HepG2 (cell line): ENCODE data around the gene USE1. TPM values are rescaled to one million over a fixed set of nuclear protein-coding genes. Genes with fewer than 3 reads are reported as not detected.

Experiments
- BCL6 ChIP-seq: IDR thresholded peaks from 2 replicates; pipeline ENCODE4 v1.6.1; 2016; ENCODE audit warnings: missing genetic modification reagents, missing compliant biosample characterization
- CBX2 ChIP-seq, 2 experiments: fragments of 200-600 bp in 1 of 2; sonication (generic); formaldehyde crosslinking in 1 of 2; IDR thresholded peaks; 2 replicates each; pipeline versions ENCODE4 v1.7.0 to v1.8.1; 2018 to 2022; ENCODE audit warnings: low read depth in 2 of 2, low read length in 1 of 2, mild to moderate bottlenecking in 1 of 2, missing genetic modification reagents in 1 of 2
- GABPB1 ChIP-seq: IDR thresholded peaks from 2 replicates; pipeline ENCODE4 v1.6.1; 2016; ENCODE audit warnings: mild to moderate bottlenecking, missing genetic modification reagents, moderate library complexity, missing compliant biosample characterization
- ZBTB7A ChIP-seq: sonication (generic); formaldehyde crosslinking; IDR thresholded peaks from 2 replicates; pipeline ENCODE4 v1.8.0; 2022; ENCODE audit warnings: mild to moderate bottlenecking, missing genetic modification reagents
- ZNF570 ChIP-seq: sonication (generic); formaldehyde crosslinking; IDR thresholded peaks from 2 replicates; pipeline ENCODE4 v1.4.0; 2020; ENCODE audit warnings: mild to moderate bottlenecking, missing genetic modification reagents, borderline replicate concordance
- ZNF652 ChIP-seq: IDR thresholded peaks from 2 replicates; pipeline ENCODE4 v1.6.1; 2016; ENCODE audit warnings: low read depth, borderline replicate concordance
- ZNF670 ChIP-seq: sonication (generic); formaldehyde crosslinking; IDR thresholded peaks from 2 replicates; pipeline ENCODE4 v1.8.0; 2022; ENCODE audit warnings: mild to moderate bottlenecking, missing genetic modification reagents, borderline replicate concordance
- ZNF672 ChIP-seq: sonication (generic); formaldehyde crosslinking; IDR thresholded peaks from 2 replicates; pipeline ENCODE4 v1.8.1; 2022; ENCODE audit warnings: missing genetic modification reagents
- ZSCAN21 ChIP-seq: sonication (generic); formaldehyde crosslinking; IDR thresholded peaks from 2 replicates; pipeline ENCODE4 v1.8.0; 2022; ENCODE audit warnings: mild to moderate bottlenecking, missing genetic modification reagents, moderate library complexity, borderline replicate concordance
- polyA plus RNA-seq, 8 experiments: library from polyadenylated mRNA; depleted of rRNA in 3 of 8; stranded (reverse) in 7 of 8; unstranded in 1 of 8; fragments of >200 nt; fragmentation: Illumina TruSeq in 4 of 8; extraction: Trizol in 4 of 8; gene quantifications; 2 replicates each; pipeline versions ENCODE4 v1.2.1 to v1.2.3, GENCODE V29; 2011 to 2016; ENCODE audit warnings: low read depth in 4 of 8, missing spikeins in 1 of 8, mixed read lengths in 1 of 8; ENCODE audit not compliant: insufficient read depth in 1 of 8
- total RNA-seq, 5 experiments: library from RNA; depleted of rRNA; stranded (reverse); fragments of >200 nt; fragmentation: Illumina TruSeq; extraction: Trizol; gene quantifications; 2 replicates each; pipeline ENCODE4 v1.2.3, GENCODE V29; 2016; ENCODE audit warnings: low read depth in 1 of 5
- TF ChIP-seq, protein P1 (sequence below): IDR thresholded peaks from 2 replicates; pipeline ENCODE4 v1.6.1; 2016; ENCODE audit warnings: low read depth, missing genetic modification reagents, missing compliant biosample characterization
- TF ChIP-seq, protein P2 (sequence below): sonication (generic); formaldehyde crosslinking; IDR thresholded peaks from 2 replicates; pipeline ENCODE4 v1.5.1; 2020; ENCODE audit warnings: mild to moderate bottlenecking, missing genetic modification reagents, borderline replicate concordance
- TF ChIP-seq, protein P3 (sequence below): sonication (generic); formaldehyde crosslinking; IDR thresholded peaks from 2 replicates; pipeline ENCODE4 v1.5.1; 2020; ENCODE audit warnings: missing genetic modification reagents, mild to moderate bottlenecking, borderline replicate concordance

Gene USE1
- total and polyA plus RNA-seq, 2 of the 13 experiments (the other 11 are each of a cell fraction or from before 2014, with no cell fraction given), result 9.9 to 17.6 TPM

DNA sequence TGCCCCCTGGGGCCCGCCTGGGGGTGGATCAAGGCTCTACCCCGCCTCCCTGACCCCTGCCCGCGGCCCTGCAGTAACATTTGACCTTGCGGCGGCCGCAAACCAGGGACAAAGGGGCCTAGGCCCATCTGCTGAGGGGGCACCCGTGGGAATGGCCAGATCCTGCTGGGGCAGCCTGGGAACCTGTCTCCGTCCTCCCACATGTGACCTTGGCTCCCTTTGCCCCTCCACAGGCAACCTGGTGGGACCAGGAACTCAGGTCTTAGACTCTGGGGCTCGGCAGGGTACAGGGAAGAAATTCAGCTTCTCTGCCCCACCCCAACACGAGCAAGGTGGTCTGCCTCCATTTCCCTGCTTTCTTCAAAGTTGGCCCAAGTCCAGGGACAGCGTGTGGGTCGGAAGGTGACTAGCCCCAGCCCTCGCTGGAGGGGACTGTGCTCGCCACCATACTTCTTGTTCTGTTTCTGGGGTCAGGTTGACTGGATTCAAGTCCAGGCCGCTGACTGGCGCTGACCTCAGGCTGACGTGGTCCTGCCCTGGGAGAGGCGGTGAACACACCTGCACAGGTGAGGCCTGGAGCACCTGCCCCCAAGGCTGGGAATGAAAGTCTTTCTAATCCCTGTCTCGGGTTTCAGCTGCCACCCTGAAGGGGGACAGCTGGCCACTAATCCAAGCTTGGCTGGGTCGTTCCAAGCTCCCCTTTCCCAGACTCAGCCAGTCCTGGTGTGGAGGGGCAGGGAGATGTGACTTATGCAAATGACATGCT lies 33.0 kb downstream of the USE1 start (continued):
- TF ChIP-seq, protein P1, sequence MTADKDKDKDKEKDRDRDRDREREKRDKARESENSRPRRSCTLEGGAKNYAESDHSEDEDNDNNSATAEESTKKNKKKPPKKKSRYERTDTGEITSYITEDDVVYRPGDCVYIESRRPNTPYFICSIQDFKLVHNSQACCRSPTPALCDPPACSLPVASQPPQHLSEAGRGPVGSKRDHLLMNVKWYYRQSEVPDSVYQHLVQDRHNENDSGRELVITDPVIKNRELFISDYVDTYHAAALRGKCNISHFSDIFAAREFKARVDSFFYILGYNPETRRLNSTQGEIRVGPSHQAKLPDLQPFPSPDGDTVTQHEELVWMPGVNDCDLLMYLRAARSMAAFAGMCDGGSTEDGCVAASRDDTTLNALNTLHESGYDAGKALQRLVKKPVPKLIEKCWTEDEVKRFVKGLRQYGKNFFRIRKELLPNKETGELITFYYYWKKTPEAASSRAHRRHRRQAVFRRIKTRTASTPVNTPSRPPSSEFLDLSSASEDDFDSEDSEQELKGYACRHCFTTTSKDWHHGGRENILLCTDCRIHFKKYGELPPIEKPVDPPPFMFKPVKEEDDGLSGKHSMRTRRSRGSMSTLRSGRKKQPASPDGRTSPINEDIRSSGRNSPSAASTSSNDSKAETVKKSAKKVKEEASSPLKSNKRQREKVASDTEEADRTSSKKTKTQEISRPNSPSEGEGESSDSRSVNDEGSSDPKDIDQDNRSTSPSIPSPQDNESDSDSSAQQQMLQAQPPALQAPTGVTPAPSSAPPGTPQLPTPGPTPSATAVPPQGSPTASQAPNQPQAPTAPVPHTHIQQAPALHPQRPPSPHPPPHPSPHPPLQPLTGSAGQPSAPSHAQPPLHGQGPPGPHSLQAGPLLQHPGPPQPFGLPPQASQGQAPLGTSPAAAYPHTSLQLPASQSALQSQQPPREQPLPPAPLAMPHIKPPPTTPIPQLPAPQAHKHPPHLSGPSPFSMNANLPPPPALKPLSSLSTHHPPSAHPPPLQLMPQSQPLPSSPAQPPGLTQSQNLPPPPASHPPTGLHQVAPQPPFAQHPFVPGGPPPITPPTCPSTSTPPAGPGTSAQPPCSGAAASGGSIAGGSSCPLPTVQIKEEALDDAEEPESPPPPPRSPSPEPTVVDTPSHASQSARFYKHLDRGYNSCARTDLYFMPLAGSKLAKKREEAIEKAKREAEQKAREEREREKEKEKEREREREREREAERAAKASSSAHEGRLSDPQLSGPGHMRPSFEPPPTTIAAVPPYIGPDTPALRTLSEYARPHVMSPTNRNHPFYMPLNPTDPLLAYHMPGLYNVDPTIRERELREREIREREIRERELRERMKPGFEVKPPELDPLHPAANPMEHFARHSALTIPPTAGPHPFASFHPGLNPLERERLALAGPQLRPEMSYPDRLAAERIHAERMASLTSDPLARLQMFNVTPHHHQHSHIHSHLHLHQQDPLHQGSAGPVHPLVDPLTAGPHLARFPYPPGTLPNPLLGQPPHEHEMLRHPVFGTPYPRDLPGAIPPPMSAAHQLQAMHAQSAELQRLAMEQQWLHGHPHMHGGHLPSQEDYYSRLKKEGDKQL (CRISPR knock-in tag), result peak; percentile 97
- TF ChIP-seq ZNF652, result peak; percentile 83; the same call in 1 of the 2 replicates
- TF ChIP-seq ZNF670 (CRISPR knock-in tag), result 0 out of 2 replicates have a peak, but pooled peaks have one; percentile 61
- peak; percentile 80 for TF ChIP-seq GABPB1 (CRISPR knock-in tag)
- TF ChIP-seq ZSCAN21 (CRISPR knock-in tag), result peak; percentile 87
- TF ChIP-seq, protein P2, sequence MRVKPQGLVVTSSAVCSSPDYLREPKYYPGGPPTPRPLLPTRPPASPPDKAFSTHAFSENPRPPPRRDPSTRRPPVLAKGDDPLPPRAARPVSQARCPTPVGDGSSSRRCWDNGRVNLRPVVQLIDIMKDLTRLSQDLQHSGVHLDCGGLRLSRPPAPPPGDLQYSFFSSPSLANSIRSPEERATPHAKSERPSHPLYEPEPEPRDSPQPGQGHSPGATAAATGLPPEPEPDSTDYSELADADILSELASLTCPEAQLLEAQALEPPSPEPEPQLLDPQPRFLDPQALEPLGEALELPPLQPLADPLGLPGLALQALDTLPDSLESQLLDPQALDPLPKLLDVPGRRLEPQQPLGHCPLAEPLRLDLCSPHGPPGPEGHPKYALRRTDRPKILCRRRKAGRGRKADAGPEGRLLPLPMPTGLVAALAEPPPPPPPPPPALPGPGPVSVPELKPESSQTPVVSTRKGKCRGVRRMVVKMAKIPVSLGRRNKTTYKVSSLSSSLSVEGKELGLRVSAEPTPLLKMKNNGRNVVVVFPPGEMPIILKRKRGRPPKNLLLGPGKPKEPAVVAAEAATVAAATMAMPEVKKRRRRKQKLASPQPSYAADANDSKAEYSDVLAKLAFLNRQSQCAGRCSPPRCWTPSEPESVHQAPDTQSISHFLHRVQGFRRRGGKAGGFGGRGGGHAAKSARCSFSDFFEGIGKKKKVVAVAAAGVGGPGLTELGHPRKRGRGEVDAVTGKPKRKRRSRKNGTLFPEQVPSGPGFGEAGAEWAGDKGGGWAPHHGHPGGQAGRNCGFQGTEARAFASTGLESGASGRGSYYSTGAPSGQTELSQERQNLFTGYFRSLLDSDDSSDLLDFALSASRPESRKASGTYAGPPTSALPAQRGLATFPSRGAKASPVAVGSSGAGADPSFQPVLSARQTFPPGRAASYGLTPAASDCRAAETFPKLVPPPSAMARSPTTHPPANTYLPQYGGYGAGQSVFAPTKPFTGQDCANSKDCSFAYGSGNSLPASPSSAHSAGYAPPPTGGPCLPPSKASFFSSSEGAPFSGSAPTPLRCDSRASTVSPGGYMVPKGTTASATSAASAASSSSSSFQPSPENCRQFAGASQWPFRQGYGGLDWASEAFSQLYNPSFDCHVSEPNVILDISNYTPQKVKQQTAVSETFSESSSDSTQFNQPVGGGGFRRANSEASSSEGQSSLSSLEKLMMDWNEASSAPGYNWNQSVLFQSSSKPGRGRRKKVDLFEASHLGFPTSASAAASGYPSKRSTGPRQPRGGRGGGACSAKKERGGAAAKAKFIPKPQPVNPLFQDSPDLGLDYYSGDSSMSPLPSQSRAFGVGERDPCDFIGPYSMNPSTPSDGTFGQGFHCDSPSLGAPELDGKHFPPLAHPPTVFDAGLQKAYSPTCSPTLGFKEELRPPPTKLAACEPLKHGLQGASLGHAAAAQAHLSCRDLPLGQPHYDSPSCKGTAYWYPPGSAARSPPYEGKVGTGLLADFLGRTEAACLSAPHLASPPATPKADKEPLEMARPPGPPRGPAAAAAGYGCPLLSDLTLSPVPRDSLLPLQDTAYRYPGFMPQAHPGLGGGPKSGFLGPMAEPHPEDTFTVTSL (CRISPR knock-in tag), result no peak
- peak; percentile 99 for TF ChIP-seq BCL6 (CRISPR knock-in tag)
- TF ChIP-seq ZBTB7A (CRISPR knock-in tag), result peak; percentile 95
- TF ChIP-seq, protein P3, sequence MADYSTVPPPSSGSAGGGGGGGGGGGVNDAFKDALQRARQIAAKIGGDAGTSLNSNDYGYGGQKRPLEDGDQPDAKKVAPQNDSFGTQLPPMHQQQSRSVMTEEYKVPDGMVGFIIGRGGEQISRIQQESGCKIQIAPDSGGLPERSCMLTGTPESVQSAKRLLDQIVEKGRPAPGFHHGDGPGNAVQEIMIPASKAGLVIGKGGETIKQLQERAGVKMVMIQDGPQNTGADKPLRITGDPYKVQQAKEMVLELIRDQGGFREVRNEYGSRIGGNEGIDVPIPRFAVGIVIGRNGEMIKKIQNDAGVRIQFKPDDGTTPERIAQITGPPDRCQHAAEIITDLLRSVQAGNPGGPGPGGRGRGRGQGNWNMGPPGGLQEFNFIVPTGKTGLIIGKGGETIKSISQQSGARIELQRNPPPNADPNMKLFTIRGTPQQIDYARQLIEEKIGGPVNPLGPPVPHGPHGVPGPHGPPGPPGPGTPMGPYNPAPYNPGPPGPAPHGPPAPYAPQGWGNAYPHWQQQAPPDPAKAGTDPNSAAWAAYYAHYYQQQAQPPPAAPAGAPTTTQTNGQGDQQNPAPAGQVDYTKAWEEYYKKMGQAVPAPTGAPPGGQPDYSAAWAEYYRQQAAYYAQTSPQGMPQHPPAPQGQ (CRISPR knock-in tag), result no peak
- TF ChIP-seq ZNF672 (CRISPR knock-in tag), result no peak
- no peak for TF ChIP-seq CBX2 (IDR thresholded peaks at IDR 0.05; ENCODE audit: low read depth, low read length)
- TF ChIP-seq CBX2 (CRISPR knock-in tag; IDR thresholded peaks at IDR 0.05; ENCODE audit: low read depth), result no peak
- TF ChIP-seq ZNF570 (CRISPR knock-in tag), result no peak
